H1 (cell line): ENCODE measurements around the gene SMG1. TPM values are rescaled to one million over a fixed set of nuclear protein-coding genes. Genes with fewer than 3 reads are reported as not detected.

Experiments
- CTCF ChIA-PET: fragments of 300-600 bp; sonication (Branson Sonifier 250); formaldehyde crosslinking; loops from one replicate; lab custom pipeline; 2021; ENCODE audit not compliant: partially characterized antibody; lab: Charles Lee
- POLR2A ChIA-PET: fragments of 300-600 bp; sonication (Branson Sonifier 250); formaldehyde crosslinking; loops from one replicate; lab custom pipeline; 2021; ENCODE audit warnings: inconsistent platforms; ENCODE audit not compliant: partially characterized antibody; lab: Charles Lee
- DNase-seq, 2 experiments: peaks; one replicate each; pipeline versions ENCODE4 v3.0.0 to v3.0.0-alpha.2; 2010 to 2022; ENCODE audit warnings: low spot score in 2 of 2, low read depth in 1 of 2, mixed read lengths in 1 of 2
- FAIRE-seq: peaks from 2 replicates; lab custom pipeline; 2011; peaks lifted over from hg19 to GRCh38; lab: Jason Lieb, UNC
- H2AFZ ChIP-seq: 2 replicates; pipeline ENCODE4 v1.8.1; 2012; ENCODE audit warnings: low read length, inconsistent platforms
- H2AK5ac ChIP-seq: 2 replicates; pipeline ENCODE4 v1.6.1; 2013; ENCODE audit warnings: low read depth, low read length
- H2BK120ac ChIP-seq: replicated peaks from 2 replicates; pipeline ENCODE3; 2013; ENCODE audit warnings: low read depth, low read length, inconsistent platforms
- H2BK12ac ChIP-seq: 2 replicates; pipeline ENCODE4 v1.6.1; 2013; ENCODE audit warnings: low read depth, low read length
- H2BK15ac ChIP-seq: 2 replicates; pipeline ENCODE4 v1.6.1; 2013; ENCODE audit warnings: low read length
- H2BK20ac ChIP-seq: 2 replicates; pipeline ENCODE4 v1.6.1; 2013; ENCODE audit warnings: low read length
- H2BK5ac ChIP-seq: 2 replicates; pipeline ENCODE4 v1.6.1; 2013; ENCODE audit warnings: low read depth, low read length
- H3K14ac ChIP-seq: 2 replicates; pipeline ENCODE4 v1.6.1; 2013; ENCODE audit warnings: inconsistent platforms; ENCODE audit not compliant: insufficient read length
- H3K18ac ChIP-seq: 2 replicates; pipeline ENCODE4 v1.6.1; 2013; ENCODE audit warnings: low read length; ENCODE audit errors: extremely low read depth
- H3K23ac ChIP-seq: 2 replicates; pipeline ENCODE4 v1.6.1; 2013; ENCODE audit warnings: inconsistent platforms; ENCODE audit not compliant: insufficient read length
- H3K23me2 ChIP-seq: 2 replicates; pipeline ENCODE4 v1.6.1; 2013; ENCODE audit warnings: low read depth, low read length
- H3K27ac ChIP-seq: 2 replicates; pipeline ENCODE4 v1.6.1; 2011; ENCODE audit warnings: low read depth, low read length, inconsistent platforms
- H3K27me3 ChIP-seq, 4 experiments: replicated peaks in 1 of 4; 1 replicate in 1 of 4; 2 replicates in 3 of 4; pipeline versions ENCODE4 v1.6.1 to v1.8.1; 2011 to 2013; ENCODE audit warnings: low read length in 3 of 4, mild to moderate bottlenecking in 3 of 4, inconsistent platforms in 2 of 4, mixed read lengths in 2 of 4, moderate library complexity in 1 of 4; ENCODE audit not compliant: control insufficient read depth in 3 of 4, insufficient read depth in 3 of 4; ENCODE audit errors: extremely low read depth in 1 of 4
- H3K36me3 ChIP-seq, 4 experiments: 2 replicates each; pipeline versions ENCODE4 v1.6.1 to v1.8.1; 2011 to 2013; ENCODE audit warnings: mild to moderate bottlenecking in 4 of 4, low read length in 3 of 4, moderate library complexity in 2 of 4, control low read depth in 1 of 4, inconsistent platforms in 1 of 4; ENCODE audit not compliant: insufficient read depth in 4 of 4, control insufficient read depth in 2 of 4
- H3K4ac ChIP-seq: replicated peaks from 2 replicates; pipeline ENCODE3; 2013; ENCODE audit warnings: low read length, low read depth, mixed read lengths, inconsistent platforms; ENCODE audit not compliant: insufficient read length
- H3K4me1 ChIP-seq, 4 experiments: replicated peaks in 1 of 4; 1 replicate in 1 of 4; 2 replicates in 3 of 4; pipeline versions ENCODE4 v1.6.1 to v1.8.1; 2011 to 2013; ENCODE audit warnings: low read length in 3 of 4, inconsistent platforms in 2 of 4, mixed read lengths in 1 of 4; ENCODE audit not compliant: insufficient read depth in 4 of 4, control insufficient read depth in 3 of 4
- H3K4me2 ChIP-seq, 2 experiments: 2 replicates each; pipeline versions ENCODE4 v1.6.1 to v1.8.1; 2011 to 2013; ENCODE audit warnings: low read depth in 2 of 2, low read length in 2 of 2, control low read depth in 1 of 2, inconsistent platforms in 1 of 2, mild to moderate bottlenecking in 1 of 2; ENCODE audit not compliant: insufficient read depth in 1 of 2
- H3K4me3 ChIP-seq, 4 experiments: fragments of 200-600, 300-600 bp in 1 of 4; sonication (generic), shearing (Covaris generic), sonication (Bioruptor Twin) in 1 of 4; 2 replicates each; pipeline versions ENCODE4 v1.5.1 to v1.8.1; 2011 to 2016; ENCODE audit warnings: low read length in 4 of 4, low read depth in 3 of 4, control low read depth in 2 of 4, inconsistent platforms in 2 of 4, mild to moderate bottlenecking in 2 of 4, mixed read lengths in 1 of 4, moderate library complexity in 1 of 4; ENCODE audit not compliant: insufficient read depth in 2 of 4; ENCODE audit errors: extremely low read depth in 1 of 4
- H3K56ac ChIP-seq: replicated peaks from 2 replicates; pipeline ENCODE3; 2013; ENCODE audit warnings: low read depth, mild to moderate bottlenecking, mixed read lengths, low read length, inconsistent platforms; ENCODE audit not compliant: insufficient read length
- H3K79me1 ChIP-seq: 2 replicates; pipeline ENCODE4 v1.6.1; 2013; ENCODE audit warnings: low read depth, low read length, control low read depth
- H3K79me2 ChIP-seq, 2 experiments: 2 replicates each; pipeline versions ENCODE4 v1.6.1 to v1.8.1; 2012 to 2013; ENCODE audit warnings: low read length in 2 of 2, mild to moderate bottlenecking in 2 of 2, inconsistent platforms in 1 of 2; ENCODE audit not compliant: insufficient read depth in 2 of 2, control insufficient read depth in 1 of 2
- H3K9ac ChIP-seq, 4 experiments: replicated peaks in 1 of 4; 1 replicate in 1 of 4; 2 replicates in 3 of 4; pipeline versions ENCODE4 v1.6.1 to v1.8.1; 2011 to 2013; ENCODE audit warnings: low read depth in 3 of 4, low read length in 3 of 4, control low read depth in 2 of 4, mild to moderate bottlenecking in 2 of 4, moderate library complexity in 2 of 4, inconsistent platforms in 1 of 4; ENCODE audit errors: extremely low read depth in 1 of 4
- H3K9me3 ChIP-seq, 2 experiments: 2 replicates each; pipeline versions ENCODE4 v1.6.1 to v1.8.1; 2012 to 2013; ENCODE audit warnings: mild to moderate bottlenecking in 2 of 2, moderate library complexity in 2 of 2, control low read depth in 1 of 2, inconsistent platforms in 1 of 2, low read depth in 1 of 2, low read length in 1 of 2, mixed read lengths in 1 of 2; ENCODE audit not compliant: insufficient read depth in 2 of 2
- H4K20me1 ChIP-seq, 2 experiments: replicated peaks in 1 of 2; 2 replicates each; pipeline versions ENCODE3 to v1.8.1; 2011 to 2013; ENCODE audit warnings: inconsistent platforms in 2 of 2, low read length in 2 of 2, mild to moderate bottlenecking in 1 of 2; ENCODE audit not compliant: insufficient read depth in 2 of 2, control insufficient read depth in 1 of 2
- H4K5ac ChIP-seq: 2 replicates; pipeline ENCODE4 v1.6.1; 2013; ENCODE audit warnings: low read length, low read depth, mixed read lengths, inconsistent platforms; ENCODE audit not compliant: insufficient read length
- H4K8ac ChIP-seq: 2 replicates; pipeline ENCODE4 v1.8.0; 2013; ENCODE audit warnings: mild to moderate bottlenecking, moderate library complexity, low read length, inconsistent platforms; ENCODE audit not compliant: insufficient read depth; ENCODE audit errors: extremely low read depth
- H4K91ac ChIP-seq: replicated peaks from 2 replicates; pipeline ENCODE3; 2013; ENCODE audit warnings: low read length, mixed read lengths, inconsistent platforms; ENCODE audit not compliant: insufficient read length
- BCL11A ChIP-seq, 2 experiments: IDR thresholded peaks; one replicate each; pipeline ENCODE4 v1.6.1; 2011; ENCODE audit warnings: low read depth in 2 of 2, low read length in 2 of 2, mild to moderate bottlenecking in 2 of 2
- POU5F1 ChIP-seq: IDR thresholded peaks from 2 replicates; pipeline ENCODE4 v1.6.1; 2011; ENCODE audit warnings: low read depth, mild to moderate bottlenecking, low read length, moderate library complexity
- polyA plus RNA-seq, 7 experiments: library from polyadenylated mRNA; depleted of rRNA in 3 of 7; stranded (reverse) in 5 of 7; unstranded in 2 of 7; fragments of >200 nt in 5 of 7; fragments of 200-250 nt in 2 of 7; gene quantifications; 1 replicate in 5 of 7; 2 replicates in 1 of 7; 4 replicates in 1 of 7; pipeline versions ENCODE4 v1.2.1 to v1.2.3, GENCODE V29; 2011 to 2013; ENCODE audit warnings: missing spikeins in 2 of 7, mixed read lengths in 2 of 7
- total RNA-seq: library from RNA; stranded (reverse); fragmentation: NEBNext Ultra II Directional; extraction: Animal tissue kit (Norgen Biotek cat#: 25700); gene quantifications from 2 replicates; pipeline ENCODE4 v1.2.1, GENCODE V29; 2021

The SMG1 gene
- total and polyA plus RNA-seq, 2 of the 8 experiments (the other 6 are each of a cell fraction or from before 2014, with no cell fraction given), result 14.9 to 90.6 TPM

GRCh38 chr16:18937390-18937789 lies 11.2 kb upstream of the SMG1 start:
- Histone ChIP-seq H2AK5ac (no peak overlapping the region), H3K4ac (no peak overlapping the region), H4K20me1 (no peaks in the 10 kb centered on the region), H3K36me3 (no peaks in the 10 kb centered on the region), H3K9ac (no peak overlapping the region), H3K23me2 (no peaks in the 10 kb centered on the region), H3K4me3 (no peak overlapping the region), H4K91ac (no peak overlapping the region), H3K9me3 (no peaks in the 10 kb centered on the region), H3K14ac (no peak overlapping the region), H3K79me1 (no peaks in the 10 kb centered on the region), H2BK20ac (no peak overlapping the region), H2BK12ac (no peak overlapping the region), H3K56ac (no peak overlapping the region), H2BK5ac (no peak overlapping the region), H4K8ac (no peak overlapping the region), H4K5ac (no peak overlapping the region), H2BK15ac (no peak overlapping the region), H3K23ac (no peak overlapping the region), H3K27me3 (no peaks in the 10 kb centered on the region), H3K18ac (no peak overlapping the region), H3K4me2 (no peak overlapping the region), H3K4me1 (peaks cover 0 to 2% (median 0%) of the 10 kb centered on the region in 4 experiments; a peak in 1 of 7 replicates), H2BK120ac (no peak overlapping the region), H3K27ac (no peak overlapping the region), H3K79me2 (no peaks in the 10 kb centered on the region), H2AFZ (no peak overlapping the region)
- DNase-seq, result no peak
- TF ChIP-seq BCL11A (IDR thresholded peaks at IDR 0.05; ENCODE audit: low read depth in 2 of 2, low read length in 2 of 2), result no peak
- TF ChIP-seq POU5F1, result no peak
- ChIA-PET CTCF (interaction anchor here (1.4 kb wide), 1 partner anchor 9 kb away, joined by 5 read pairs; no protein-coding TSS in a partner anchor), POLR2A (interaction anchor here (0.7 to 1.0 kb wide), 2 partner anchors 12 to 149 kb away, joined by 3 read pairs; partner anchors contain the start of gene SMG1)
- no peak for FAIRE-seq
